GM19438 (cell line): Measurements from ENCODE around the gene IL24.

Experiments used
- ATAC-seq: cut with Tn5 transposase; IDR thresholded peaks from one replicate; pipeline ENCODE4 v1.9.1; 2021; ENCODE audit warnings: low read depth; ENCODE audit not compliant: unreplicated experiment

The IL24 gene

DNA sequence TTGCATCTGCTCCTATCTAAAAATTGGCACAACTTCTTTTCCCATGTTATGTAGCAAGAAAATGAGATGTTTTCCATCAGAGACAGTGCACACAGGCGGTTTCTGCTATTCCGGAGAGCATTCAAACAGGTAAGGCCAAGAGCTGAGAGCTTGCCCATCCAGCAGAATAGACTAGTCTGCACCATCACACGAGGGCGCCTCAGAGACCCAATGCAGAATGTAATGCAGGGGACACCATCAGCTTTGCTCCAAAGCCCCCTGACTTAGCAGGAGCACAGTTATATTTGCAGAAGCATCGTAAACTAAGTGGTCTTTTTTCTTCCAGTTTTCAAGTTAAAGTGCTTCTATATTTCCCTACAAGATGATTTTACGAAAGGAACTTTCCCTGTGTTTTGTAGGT, 4.7 kb downstream of the IL24 start:
- no peak for ATAC-seq

DNA sequence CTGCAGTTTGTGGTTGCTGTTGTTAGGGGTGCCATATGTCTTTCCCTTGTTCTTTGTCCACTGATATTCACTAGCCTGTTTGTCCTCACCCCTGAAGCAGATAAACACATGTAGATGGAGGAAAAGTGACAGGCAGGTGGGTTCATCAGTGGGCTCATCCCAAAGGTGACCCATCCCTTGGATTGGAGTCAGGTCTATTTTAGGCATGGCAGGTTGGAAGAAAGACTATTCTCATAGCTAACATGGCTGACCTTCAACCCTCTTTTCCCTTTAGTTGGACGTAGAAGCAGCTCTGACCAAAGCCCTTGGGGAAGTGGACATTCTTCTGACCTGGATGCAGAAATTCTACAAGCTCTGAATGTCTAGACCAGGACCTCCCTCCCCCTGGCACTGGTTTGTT, 5.5 kb downstream of the IL24 start:
- no peak for ATAC-seq

DNA sequence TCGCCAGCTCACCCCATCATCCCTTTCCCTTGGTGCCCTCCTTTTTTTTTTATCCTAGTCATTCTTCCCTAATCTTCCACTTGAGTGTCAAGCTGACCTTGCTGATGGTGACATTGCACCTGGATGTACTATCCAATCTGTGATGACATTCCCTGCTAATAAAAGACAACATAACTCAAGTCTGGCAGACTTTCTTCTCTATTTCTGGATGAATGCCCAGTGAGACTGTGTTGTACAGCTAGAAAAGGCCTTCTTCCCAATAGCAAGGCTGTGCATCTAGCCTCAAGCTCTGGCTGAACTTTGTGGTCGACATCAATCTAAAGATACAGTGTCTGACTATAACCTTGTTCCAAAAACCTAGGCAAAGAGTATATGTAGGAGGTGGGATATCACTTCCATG, 6.4 kb downstream of the IL24 start:
- no peak for ATAC-seq

DNA sequence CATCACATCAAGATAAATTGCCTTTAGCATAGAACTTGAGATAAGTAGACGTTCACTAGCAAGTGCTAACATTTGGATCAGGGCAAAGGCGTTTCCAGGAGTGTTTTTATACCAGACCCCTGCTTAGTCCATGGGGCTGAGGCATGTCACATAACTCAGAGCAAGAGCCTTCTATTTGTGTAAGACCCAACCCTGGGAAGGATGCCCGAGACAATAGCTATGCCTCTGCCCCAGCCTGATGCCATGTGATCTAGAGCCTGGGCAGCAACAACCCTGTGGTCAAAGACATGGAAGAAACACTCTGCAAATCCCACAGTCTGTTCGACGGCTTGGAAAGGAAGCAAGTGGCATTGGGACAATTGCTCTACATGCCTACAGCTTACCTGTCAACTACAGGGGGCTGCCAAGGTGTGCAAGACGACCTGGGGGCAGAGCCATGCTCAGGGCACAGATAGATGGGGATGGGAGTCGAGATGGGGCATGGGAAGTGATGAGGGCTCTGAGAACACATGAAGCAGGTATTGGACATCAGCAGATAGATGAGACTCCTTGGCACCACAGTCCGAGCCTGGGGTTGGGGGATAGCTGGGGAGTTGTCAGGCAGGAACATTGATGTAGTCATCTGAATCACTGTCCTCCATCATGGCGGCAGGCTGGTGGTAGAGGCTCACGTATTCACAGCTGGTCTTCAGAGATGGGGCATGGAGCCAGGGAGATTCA, 7.3 kb downstream of the IL24 start:
- no peak for ATAC-seq

DNA sequence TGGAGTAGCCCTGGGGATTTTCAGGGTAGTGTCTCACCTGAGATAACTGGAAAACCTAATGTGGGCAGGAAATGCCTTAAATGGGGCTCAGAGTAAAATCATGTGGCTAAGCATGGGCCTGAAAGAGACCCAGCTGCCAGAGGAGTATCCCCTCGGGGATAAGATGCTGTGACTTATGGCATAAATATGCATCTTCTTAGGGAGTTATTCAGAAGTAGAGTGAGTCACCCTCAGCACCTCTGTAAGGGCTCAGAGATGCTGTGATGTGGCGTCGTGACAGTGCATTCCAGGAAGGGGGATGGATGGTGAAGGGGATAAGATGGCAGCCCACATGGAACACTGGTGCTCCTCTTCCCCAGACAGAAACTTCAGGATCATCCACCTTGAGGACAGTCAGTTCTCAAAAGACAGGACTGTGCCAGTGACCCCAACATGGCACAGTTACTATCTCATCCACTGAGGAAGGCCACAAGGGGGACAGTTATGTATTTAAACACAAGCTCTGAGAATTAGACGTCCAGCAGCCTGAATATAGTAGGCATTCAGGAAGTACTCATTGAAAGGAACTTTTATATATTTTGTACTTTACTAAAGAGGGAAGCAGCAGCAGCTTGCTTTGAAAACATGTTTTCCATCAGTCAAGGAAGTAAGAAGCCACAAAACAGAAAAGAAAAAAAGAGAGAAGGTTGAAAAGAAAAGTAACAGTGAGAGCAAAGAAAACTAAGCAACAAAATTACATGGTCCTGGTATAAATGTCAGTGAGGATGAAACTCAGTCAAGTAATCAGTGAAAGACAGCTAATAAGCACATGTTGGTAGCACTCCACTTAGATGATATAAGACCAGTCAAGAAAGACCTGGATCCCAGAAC, 8.3 kb downstream of the IL24 start:
- no peak for ATAC-seq

DNA sequence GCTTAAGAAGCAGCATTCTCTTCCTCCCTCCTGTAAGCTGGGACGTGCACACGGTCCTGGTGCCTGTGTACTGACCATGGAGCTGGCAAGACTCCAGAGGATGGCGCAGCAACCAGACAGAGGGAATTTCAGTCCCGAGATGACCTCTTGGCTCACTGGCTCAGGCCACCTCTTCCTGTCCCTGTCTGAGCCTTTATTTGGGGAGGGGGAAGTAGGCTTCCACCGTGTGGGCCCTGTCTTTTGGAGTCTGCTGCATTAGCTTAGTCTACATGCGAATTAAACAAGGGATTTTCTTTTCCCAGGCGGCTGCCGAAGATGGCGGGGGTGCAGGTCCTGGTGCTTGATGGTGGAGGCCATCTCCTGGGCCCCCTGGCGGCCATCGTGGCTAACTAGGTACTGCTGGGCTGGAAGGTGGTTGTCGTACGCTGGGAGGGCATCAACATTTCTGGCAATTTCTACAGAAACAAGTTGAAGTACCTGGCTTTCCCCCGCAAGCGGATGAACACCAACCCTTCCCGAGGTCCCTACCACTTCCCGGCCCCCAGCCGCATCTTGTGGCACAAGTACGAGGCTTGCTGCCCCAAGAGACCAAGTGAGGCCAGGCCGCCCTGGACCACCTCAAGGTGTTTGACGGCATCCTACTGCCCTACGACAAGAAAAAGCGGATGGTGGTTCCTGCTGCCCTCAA, 10.2 kb downstream of the IL24 start:
- no peak for ATAC-seq

DNA sequence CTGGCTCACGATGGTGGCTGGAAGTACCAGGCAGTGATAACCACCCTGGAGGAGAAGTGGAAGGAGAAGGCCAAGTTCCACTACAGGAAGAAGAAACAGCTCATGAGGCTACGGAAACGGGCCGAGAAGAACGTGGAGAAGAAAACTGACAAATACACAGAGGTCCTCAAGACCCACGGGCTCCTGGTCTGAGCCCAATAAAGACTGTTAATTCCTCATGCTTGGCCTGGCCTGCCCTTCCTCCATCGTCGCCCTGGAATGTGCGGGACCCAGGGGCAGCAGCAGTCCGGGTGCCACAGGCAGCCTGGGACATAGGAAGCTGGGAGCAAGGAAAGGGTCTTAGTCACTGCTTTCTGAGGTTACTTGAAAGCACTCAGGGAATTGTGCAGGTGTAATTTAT, 10.8 kb downstream of the IL24 start:
- no peak for ATAC-seq

DNA sequence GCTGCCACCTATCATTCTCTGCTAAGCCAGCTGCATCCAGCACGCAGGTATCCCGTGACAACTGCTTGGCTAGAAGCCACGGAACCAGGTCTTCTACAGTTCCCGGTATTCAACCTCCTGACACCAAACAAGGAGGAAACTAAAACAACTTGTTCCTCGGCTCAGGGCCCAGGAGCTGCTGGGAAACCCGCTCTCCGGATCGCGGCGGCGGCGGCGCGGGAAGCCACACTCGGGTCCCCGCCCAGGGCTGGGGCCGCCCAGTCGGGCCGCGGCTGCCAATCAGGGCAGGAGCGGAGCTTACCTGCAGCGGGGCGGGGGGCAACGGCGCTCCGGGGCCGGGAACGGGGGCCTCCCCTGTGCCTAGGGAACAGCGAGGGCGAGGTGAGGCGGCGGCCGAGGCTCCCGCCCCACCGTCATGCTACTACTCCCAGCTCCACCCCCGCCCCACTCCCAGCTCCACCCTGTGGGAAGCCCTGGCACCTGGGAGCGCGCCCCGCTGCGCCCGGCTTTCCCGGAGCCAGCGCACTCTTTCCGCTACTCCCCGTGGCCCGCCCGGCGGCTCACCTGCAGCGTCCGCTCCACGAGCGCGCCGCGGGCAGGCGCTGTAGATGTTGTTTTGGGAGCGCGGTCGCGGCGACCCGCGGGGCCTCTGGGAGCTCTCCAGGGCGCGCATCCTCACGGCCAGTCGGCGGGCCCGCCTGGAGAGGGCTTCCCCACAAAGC, 12.1 kb downstream of the IL24 start:
- ATAC-seq: no peak

DNA sequence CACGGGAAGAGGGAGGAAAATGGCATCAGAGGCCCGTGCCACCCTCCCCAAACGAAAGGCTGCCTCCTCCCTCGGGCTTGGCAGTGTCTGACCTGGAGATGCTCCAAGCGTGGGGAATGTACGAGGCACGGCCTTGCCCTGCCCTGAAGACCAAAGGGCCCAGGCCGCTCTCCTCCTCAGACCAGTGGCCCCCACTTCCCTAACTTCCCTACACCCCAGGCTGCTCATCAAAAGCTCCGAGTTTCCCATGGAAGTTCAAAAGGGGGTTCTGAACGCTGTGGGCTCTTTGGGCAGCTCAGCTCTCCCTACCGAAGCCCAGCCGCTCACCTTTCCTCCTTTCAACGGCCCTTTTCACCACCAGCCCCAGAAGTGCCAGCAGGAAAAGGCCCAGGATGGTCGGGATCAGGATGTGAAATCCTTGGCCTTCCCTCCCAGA, 12.7 kb downstream of the IL24 start:
- no peak for ATAC-seq

DNA sequence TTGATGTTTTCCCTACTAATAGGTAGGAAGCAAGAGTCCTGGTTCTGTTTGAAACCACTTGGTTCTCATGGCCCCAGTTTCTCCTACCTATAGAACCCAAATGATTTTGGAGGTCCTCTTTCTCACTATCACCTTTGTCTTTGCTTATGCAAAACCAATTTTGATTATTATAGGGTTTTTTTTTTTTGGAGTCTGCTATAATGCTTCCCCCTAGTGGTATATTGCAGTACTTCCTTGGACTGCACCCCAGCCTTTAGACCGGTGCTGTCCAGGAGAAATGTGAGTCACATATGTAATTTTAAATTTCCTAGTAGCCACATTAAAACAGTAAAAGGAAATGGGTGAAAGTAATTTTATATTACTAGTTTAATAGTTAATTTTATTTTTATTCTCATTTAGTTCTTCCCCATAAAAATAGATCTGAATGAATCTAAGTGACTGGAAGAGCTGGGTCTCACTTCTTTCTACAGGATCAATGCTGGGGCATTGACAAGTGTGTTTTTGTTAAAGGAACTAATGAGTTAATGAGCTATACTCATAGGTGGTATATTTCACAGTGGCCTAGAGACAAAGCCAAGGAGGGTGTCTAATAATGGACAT, 13.9 kb downstream of the IL24 start:
- no peak for ATAC-seq

DNA sequence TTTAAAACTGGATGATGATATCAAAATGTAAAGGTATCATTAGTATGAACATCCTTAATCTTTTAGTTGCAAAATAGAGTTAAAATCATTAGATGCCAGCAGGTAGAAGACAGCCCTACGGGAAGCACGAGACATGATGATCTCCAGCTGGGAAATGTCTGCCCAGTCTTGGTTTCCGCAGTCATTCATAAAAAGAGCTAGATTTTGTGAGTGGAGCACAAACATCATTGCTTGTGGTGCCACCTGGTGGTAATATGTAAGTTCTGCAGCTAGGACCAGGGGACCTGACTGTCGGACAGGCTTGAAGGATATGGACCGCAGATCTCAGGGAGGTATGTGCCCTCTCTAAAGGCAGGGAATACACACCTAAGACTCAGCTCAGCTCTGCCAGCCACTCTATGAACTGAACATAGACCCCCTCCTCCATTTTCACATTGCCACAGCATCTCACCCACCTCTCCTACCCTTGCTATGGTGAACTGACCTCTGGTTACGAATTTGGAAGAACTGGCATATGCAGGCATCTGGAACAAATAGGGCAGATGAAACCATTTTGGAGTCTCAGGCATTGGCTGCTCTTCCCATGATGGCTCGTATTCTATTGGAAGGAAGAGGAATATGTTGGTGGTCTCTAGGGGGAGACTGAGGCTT, 15.3 kb downstream of the IL24 start:
- ATAC-seq: no peak

DNA sequence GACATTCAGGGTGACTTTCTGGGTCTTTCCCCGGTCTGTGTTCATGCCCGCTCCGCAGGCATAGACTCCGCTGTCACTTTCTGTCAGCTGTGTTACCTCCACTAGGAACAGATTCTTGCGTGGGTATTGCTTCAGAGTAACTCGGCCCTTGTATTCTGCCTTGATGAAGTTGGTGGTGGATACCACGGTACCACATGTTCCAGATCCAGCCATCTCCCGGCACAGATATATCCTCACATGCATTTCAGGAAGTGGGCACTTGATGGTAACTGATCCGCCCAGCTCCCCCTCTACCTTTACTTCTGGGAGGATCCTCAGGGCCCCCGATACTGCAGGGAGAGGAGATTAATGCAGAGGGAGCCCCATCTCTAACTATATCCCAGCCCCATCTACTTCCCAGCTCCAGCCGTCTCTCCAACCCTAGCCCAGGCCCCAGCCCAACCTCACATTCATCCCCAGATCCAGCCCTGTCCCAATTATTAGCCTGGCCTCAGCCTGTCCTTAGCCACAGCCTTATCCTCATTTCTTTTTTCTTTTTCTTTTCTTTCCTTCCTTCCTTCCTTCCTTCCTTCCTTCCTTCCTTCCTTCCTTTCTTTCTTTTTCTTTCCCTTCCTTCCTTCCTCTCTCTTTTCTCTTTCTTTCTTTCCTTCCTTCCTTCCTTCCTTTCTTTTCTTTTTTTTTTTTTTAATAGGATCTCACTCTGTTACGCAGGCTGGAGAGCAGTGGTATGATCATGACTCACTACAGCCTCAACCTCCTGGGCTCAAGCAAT, 16.7 kb downstream of the IL24 start:
- no peak for ATAC-seq

DNA sequence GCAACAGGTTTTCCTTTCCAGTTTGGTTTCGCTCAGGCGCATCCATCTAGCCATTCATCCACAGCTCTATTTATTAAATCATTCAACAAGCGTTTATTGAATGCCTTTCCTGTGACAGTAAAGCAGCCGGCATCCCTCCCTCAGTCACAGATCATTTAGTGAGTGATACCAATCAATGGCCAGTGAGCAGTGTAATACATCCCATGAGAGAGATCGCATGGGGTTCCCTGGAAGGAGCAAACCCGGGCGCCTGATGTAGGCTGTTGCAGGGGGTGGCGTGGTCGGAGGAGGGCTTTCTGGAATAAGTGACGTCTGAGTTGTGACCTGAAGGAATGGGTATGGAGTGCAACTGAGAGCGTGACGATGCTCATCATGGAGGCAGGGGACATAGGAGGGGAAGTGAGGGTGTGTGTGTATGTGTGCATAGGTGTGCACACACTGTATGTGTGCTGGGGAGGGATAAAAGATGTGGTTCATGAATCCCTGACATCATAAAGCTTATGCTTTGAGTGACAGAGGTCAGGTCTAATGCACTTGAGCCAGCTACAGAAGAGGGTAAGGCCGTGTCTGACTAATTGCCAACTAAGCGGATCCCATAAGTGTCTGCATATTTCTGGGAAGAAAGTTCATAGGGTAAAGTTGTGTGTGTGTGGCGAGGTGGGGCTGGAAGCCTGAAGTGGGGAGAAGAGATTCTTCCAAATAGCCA, 17.9 kb downstream of the IL24 start:
- no peak for ATAC-seq

DNA sequence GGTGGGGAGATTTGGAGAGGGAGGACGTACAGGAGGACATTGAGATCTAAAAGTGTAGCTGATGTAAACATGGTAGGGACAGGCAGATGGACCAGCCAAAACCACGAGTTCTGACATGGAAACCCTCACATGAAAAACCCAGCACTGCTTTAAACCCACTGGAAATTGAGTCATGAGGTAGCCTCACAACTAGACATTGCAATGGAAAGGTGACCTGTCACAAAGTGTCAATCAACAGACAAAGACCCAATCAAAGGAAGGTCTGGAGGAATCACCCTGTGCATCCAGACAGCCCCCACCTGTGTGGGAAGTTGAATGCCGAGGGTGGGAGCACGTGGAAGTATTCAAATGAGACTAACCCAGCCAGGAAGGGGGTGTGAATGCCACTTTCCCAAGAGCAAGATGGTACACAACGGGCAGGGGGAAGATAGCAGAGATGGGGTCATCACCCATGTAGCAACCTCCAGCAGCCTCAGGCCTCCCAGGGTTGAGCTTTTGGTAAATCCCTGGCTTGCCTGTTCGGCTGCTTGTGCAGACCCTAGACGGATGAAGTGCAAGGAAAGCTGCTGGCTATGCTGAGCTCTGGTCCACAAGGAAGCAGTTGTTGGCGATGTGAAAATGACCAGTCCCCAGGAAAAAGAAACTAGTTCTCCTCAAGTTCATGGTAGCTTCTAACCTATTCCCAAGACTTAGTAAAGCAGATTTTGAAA, 18.9 kb downstream of the IL24 start:
- ATAC-seq: no peak

DNA sequence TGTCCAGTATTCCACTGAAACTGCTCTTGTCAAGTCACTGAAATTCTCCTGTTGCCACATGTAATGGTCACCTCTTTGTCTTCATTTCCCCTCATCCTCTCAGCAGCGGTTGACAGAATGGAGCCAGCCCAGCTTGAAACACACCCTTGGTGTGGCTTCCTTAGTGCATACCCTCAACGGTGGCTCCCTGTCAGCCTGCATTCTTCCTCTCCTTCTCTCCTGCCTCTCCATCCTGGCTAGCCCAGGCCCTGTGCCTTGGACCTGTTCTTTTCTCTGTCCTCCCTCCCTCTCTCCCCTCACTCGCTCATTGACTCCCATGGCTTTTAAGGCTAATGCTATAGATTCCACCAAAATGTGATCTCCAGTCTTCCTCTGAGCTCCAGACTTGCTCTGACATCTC, 20.8 kb downstream of the IL24 start:
- ATAC-seq: no peak

DNA sequence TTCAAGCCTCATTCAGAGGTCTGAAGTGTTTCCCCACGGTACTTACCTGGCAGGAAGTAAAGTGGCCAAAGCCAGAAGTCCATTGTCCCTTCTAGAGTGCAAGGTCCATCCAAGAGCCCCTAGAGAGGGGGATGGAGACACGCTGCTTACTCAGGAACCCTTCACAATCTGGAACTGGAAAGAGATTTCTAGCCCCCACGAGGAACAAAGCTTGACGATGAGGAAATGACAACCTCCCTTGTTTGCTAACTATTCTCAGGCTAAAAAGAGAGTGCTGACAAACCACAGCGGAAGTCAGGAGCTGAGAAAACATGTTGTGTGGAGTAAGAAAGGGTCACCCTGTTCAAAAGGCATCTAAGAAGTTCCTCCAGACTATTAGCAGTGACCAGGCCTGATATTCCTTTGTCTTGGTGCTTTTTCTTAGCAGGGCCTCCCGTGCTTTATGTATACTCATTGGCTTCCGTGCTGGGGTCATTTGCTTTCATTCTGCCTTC, 24.6 kb downstream of the IL24 start, which contains the start of gene FCMR:
TSS of gene FCMR (minus strand) at position 170 of the 494 bp plus-strand sequence. CDS start at position 83, 87 bp downstream.
- ATAC-seq: peak; percentile 27

DNA sequence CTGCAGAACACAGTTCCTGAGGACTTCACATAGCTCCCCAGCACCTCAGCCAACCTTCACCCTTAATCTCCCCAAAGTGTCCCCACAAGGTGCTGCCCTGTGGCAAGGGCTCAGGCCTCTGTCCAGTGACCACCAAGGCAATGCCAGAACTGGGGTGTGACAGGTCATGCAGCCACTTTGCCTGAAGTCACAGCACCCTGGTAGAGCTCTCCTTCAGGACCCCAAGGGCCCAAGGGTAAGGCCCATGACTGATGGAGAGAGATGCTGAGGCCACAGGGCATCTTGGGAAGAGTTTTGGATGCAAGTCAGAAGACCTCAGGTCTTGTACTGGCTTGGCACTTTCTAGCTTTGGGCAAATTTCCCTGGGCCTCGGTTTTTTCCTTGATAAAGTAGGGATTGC, 25.3 kb downstream of the IL24 start:
- ATAC-seq: no peak
